ENCODE results near the gene SERPINE1.
A peak's percentile ranks its signal among the peaks of the same experiment; 100 is the strongest.

The SERPINE1 gene

GRCh38 chr7:101126651-101127459 is at the start of gene SERPINE1:
Gene SERPINE1 (plus strand): TSS chr7:101127104. CDS start chr7:101128394, 1,290 bp downstream.
- peak; percentile 99 for DNase-seq (ENCODE audit: low read depth)
- peak; percentile 32 for TF ChIP-seq CTCF (IDR thresholded peaks at IDR 0.05; ENCODE audit: insufficient read depth, low read depth, low read length, missing control alignments)
- H3K4me3 ChIP-seq (ENCODE audit: low read length), result peak within 1 kb of the TSS; percentile 74

GRCh38 chr7:101077303-101078086 is 49.4 kb upstream of the SERPINE1 start:
- H3K4me3 ChIP-seq (ENCODE audit: low read length), result no peak overlapping the region
- DNase-seq (ENCODE audit: low read depth), result peak; percentile 79
- peak; percentile 95 for TF ChIP-seq CTCF (IDR thresholded peaks at IDR 0.05; ENCODE audit: insufficient read depth, low read depth, low read length, missing control alignments)

- H3K4me3 ChIP-seq (ENCODE audit: low read length), result no peak overlapping the region
- no peak for DNase-seq (ENCODE audit: low read depth)
- no peak for TF ChIP-seq CTCF (IDR thresholded peaks at IDR 0.05; ENCODE audit: insufficient read depth, low read depth, low read length, missing control alignments)
Measured at GRCh38 chr7:101081432-101081831, 45.5 kb upstream of the SERPINE1 start.

GRCh38 chr7:101084865-101085161 is 42.1 kb upstream of the SERPINE1 start:
- TF ChIP-seq CTCF (IDR thresholded peaks at IDR 0.05; ENCODE audit: insufficient read depth, low read depth, low read length, missing control alignments), result no peak
- DNase-seq (ENCODE audit: low read depth), result no peak
- H3K4me3 ChIP-seq (ENCODE audit: low read length), result no peak overlapping the region

GRCh38 chr7:101085162-101085964 is 41.5 kb upstream of the SERPINE1 start, which contains the start of gene TRIM56:
Gene TRIM56 (plus strand): TSS chr7:101085481. CDS start chr7:101087313, 1,832 bp downstream.
- DNase-seq (ENCODE audit: low read depth), result peak; percentile 100
- no peak for TF ChIP-seq CTCF (IDR thresholded peaks at IDR 0.05; ENCODE audit: insufficient read depth, low read depth, low read length, missing control alignments)
- H3K4me3 ChIP-seq (ENCODE audit: low read length), result peak within 1 kb of the TSS; percentile 93

GRCh38 chr7:101087334-101088068 is 39.4 kb upstream of the SERPINE1 start:
- no peak for TF ChIP-seq CTCF (IDR thresholded peaks at IDR 0.05; ENCODE audit: insufficient read depth, low read depth, low read length, missing control alignments)
- no peak overlapping the region for H3K4me3 ChIP-seq (ENCODE audit: low read length)
- DNase-seq (ENCODE audit: low read depth), result no peak

All from epithelial cell of esophagus (primary cell).